GM18951 (cell line): ENCODE data around the gene MYO9A.

ENCODE experiments used
- POLR2A ChIP-seq: IDR thresholded peaks from 4 replicates; pipeline ENCODE4 v1.6.1; 2011; ENCODE audit warnings: mild to moderate bottlenecking; ENCODE audit not compliant: insufficient read length, insufficient read depth; ENCODE audit errors: extremely low read depth
- in situ Hi-C: fragments of 300-500 bp; cut with MboI; formaldehyde crosslinking; loops from one replicate; pipeline ENCODE4 v1.12.0; 2022; ENCODE audit warnings: low sequenced_read_pairs, mixed read lengths, inconsistent platforms; ENCODE audit not compliant: unreplicated experiment

Gene MYO9A

DNA sequence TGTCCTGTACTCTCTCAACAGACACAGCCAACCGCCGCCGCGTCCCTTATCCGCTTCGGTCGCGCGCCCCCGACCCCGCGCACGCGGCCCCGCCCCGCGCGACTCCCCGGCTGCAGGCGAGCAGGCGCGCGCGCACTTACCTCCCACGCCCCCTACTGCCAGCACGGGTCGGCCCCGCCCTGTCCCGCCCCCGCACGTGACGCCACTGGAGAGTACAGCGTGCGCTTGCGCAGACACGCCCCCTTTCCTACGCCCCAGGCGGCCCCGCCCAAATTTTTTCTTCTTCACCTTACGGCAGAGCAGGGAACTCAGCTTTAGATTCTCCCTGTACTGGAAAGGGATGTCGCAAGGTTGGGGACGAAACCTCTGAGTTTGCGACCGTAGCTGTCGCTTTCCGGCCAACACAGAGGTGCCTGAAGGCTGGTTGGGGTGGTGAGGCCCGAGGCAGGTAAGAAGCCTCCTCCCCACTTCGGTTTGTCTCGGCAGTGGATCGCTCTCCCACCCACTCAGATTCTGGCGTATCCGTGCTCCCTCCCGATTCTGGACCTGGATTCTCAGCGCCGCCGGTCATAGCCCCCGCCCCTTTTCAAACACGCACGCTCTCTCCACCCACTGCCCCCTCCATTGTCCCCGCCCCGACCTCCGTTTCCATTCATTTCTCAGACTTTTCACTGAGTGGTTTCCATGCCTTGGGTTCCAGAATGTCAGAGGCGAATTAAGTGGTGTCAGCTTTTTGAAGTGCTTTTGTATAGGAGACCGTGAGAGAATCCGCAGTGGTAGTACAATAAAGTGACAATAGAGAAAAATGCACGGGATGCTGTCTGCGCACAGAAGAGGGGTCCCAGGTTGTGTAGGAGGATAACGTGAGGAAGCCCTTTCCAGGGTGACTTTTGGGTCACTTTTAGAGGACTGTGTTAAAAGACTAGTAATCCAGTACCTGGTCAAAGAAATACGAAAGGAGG, at the start of gene MYO9A, which contains the start of gene SENP8:
Gene MYO9A, minus strand, starts transcription at position 134 of the 962 bp plus-strand sequence. CDS start 71,587 bp downstream, outside the sequence.
Gene SENP8, plus strand, starts transcription at position 387 of the 962 bp plus-strand sequence. CDS start 21,221 bp downstream, outside the sequence.
- peak; percentile 90 for TF ChIP-seq POLR2A
- in situ Hi-C loops = no loop called here

GRCh38 chr15:72167445-72167844, 49.5 kb upstream of the MYO9A start:
- TF ChIP-seq POLR2A = no peak
- in situ Hi-C loops = no loop called here

GRCh38 chr15:72166716-72167417, 48.9 kb upstream of the MYO9A start:
- in situ Hi-C loops = no loop called here
- TF ChIP-seq POLR2A = no peak

DNA sequence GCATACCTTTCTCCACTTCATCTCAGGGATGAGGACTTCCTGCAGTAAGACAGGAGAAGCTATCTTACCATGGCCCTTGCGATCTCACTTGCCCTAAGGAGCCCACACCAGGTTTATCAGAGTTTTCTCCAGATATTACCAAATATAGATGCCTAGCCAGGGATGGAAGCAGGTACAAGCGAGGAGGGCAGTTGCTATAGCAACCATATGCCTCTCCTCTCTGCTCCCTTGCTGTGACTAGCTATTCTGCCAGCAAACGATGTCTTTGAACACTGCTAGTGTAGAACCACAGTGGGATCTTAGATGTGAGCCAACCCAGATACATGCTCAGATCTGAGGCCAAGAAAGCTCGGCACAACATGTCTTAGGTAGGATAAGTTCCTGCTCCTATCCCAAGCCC, 45.8 kb upstream of the MYO9A start:
- in situ Hi-C loops = no loop called here
- TF ChIP-seq POLR2A = no peak

GRCh38 chr15:72162569-72162968, 44.6 kb upstream of the MYO9A start:
- TF ChIP-seq POLR2A = no peak
- in situ Hi-C loops = no loop called here

- in situ Hi-C loops = no loop called here
- TF ChIP-seq POLR2A = no peak
Observed at GRCh38 chr15:72161361-72162132, 43.6 kb upstream of the MYO9A start.

- in situ Hi-C loops = no loop called here
- TF ChIP-seq POLR2A = no peak
Observed at GRCh38 chr15:72160696-72161245, 42.8 kb upstream of the MYO9A start.

DNA sequence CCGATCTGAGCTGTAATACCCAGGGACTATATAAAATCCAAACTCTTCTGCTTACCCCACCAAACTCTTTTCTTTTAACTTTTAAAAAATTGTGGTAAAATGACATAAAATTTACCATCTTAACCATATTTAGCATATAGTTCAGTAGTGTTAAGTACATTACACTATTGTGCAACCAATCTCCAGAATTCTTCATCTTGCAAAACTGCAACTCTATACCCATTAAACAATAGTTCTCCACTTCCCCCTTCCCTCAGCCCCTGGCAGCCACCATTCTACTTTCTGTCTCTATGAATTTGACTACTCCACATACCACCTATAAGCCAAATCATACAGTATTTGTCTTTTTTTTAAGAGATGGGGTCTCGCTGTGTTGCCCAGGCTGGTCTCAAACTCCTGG, 39.0 kb upstream of the MYO9A start:
- no peak for TF ChIP-seq POLR2A
- in situ Hi-C loops = loop anchor here (10.0 kb wide), 1 partner anchor 412 kb away; no protein-coding TSS in a partner anchor

DNA sequence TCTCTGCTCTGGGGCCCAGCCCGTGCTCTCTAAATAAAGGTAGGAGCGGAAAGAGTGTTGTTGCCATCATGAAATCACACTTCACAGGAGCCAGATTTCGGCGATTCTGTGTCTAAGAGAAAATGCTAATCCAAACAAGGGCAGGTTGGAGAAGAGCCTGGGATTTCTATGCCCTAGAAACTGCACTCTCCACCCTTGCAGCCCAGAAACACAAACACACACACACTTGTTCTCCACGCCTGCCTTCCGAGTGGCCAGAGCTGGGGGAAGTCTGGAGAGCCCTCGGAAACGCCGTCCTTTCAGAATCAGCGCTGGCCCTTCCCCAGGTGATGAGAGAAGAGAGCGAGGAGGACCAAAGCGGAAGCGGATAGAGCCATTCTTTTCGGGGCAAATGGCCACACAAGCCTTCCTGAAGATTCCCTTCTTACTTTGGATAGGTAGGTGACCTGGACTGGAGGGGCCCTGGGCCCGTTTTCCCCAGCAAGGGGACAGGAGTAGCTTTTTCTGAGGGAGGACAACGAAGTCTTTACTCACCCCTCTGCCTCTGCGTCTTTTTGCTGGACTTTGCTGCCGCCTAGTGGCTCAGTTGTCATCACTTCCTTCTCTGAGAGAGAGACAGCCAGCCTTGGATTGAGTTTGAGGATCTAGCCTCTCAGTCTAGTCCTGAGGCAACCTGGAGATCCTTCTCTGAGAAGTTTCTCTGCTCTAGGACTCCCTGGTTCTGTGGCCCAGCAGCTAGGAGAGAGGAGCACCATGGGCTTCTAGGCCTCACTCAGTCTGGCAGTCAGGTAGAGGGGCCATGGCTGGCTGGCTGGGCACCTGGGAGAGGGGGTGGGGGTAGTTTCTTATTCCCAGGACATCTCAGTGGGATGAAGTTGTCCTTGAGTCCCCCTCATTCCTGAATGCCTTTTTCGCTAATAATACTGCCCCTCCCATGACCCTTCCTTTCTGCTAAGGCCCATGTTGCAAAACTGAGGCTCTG, 38.0 kb upstream of the MYO9A start:
- no peak for TF ChIP-seq POLR2A
- in situ Hi-C loops = loop anchor here (10.0 kb wide), 1 partner anchor 411 kb away; no protein-coding TSS in a partner anchor

- no peak for TF ChIP-seq POLR2A
- in situ Hi-C loops = loop anchor here (10.0 kb wide), 1 partner anchor 410 kb away; no protein-coding TSS in a partner anchor
Observed at GRCh38 chr15:72155003-72155621, 37.2 kb upstream of the MYO9A start.

DNA sequence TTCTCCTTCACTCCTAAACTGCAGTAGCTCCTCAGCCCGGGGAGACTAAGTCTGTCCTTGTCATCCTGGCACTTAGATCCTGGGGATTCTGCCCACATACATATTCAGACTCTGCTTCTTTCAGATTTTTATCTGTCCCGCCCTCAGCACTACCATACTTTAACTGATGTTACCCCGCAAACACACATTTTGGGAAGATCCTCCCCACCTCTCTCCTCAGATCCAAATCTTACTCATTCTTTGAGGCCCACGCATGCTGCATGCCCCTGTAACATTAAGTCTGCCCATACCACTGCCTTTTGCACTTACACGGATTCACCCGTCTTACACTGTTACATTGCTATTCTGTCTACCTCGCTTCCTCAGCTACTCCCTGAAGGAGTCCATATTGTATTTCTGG, 36.4 kb upstream of the MYO9A start:
- TF ChIP-seq POLR2A = no peak
- in situ Hi-C loops = loop anchor here (10.0 kb wide), 1 partner anchor 410 kb away; no protein-coding TSS in a partner anchor
